Liver (tissue), 9 donors: Measurements from ENCODE around the gene CIZ1. TPM values are rescaled to one million over a fixed set of nuclear protein-coding genes. Genes with fewer than 3 reads are reported as not detected.

Source experiments
- DNase-seq: peaks from one replicate; pipeline ENCODE4 v3.0.0-alpha.2; 2017; ENCODE audit warnings: low spot score
- H3K27ac ChIP-seq, 2 donors: one replicate each; pipeline ENCODE4 v1.7.0; 2013; ENCODE audit warnings: inconsistent platforms in 2 of 2, low read length in 2 of 2, control low read depth in 1 of 2, low read depth in 1 of 2, mild to moderate bottlenecking in 1 of 2
- H3K27me3 ChIP-seq, 4 donors: one replicate each; pipeline versions ENCODE4 v1.6.1 to v1.7.0; 2013; ENCODE audit warnings: low read length in 3 of 4, inconsistent platforms in 1 of 4, mild to moderate bottlenecking in 1 of 4, moderate library complexity in 1 of 4; ENCODE audit not compliant: control insufficient read depth in 4 of 4, insufficient read depth in 4 of 4
- H3K36me3 ChIP-seq, 4 donors: one replicate each; pipeline versions ENCODE4 v1.6.1 to v1.7.0; 2013; ENCODE audit warnings: low read length in 3 of 4, mild to moderate bottlenecking in 3 of 4, low read depth in 1 of 4, moderate library complexity in 1 of 4; ENCODE audit not compliant: control insufficient read depth in 4 of 4, insufficient read depth in 3 of 4
- H3K4me1 ChIP-seq, 4 donors: one replicate each; pipeline versions ENCODE4 v1.6.1 to v1.7.0; 2013; ENCODE audit warnings: low read length in 3 of 4, mild to moderate bottlenecking in 3 of 4, moderate library complexity in 1 of 4; ENCODE audit not compliant: control insufficient read depth in 4 of 4, insufficient read depth in 4 of 4
- H3K4me3 ChIP-seq, 3 donors: one replicate each; pipeline versions ENCODE4 v1.6.1 to v1.7.0; 2013; ENCODE audit warnings: low read length in 3 of 3, control low read depth in 1 of 3, low read depth in 1 of 3, mild to moderate bottlenecking in 1 of 3
- H3K9ac ChIP-seq, 2 donors: one replicate each; pipeline ENCODE4 v1.7.0; 2013; ENCODE audit warnings: low read length in 2 of 2, mild to moderate bottlenecking in 2 of 2, moderate library complexity in 2 of 2, control low read depth in 1 of 2, low read depth in 1 of 2
- H3K9me3 ChIP-seq, 4 donors: one replicate each; pipeline versions ENCODE4 v1.6.1 to v1.7.0; 2013; ENCODE audit warnings: low read length in 3 of 4; ENCODE audit not compliant: control insufficient read depth in 4 of 4
- EGR1 ChIP-seq, 2 donors: IDR thresholded peaks; 2 replicates each; pipeline ENCODE4 v1.6.1; 2016 to 2018; ENCODE audit warnings: antibody characterized with exemption in 2 of 2, low read depth in 2 of 2
- FOXA2 ChIP-seq: IDR thresholded peaks from 2 replicates; pipeline ENCODE4 v1.6.1; 2016; ENCODE audit warnings: antibody characterized with exemption
- GABPA ChIP-seq, 2 donors: IDR thresholded peaks in 1 of 2; conservative IDR thresholded peaks in 1 of 2; 2 replicates each; pipeline ENCODE4 v1.6.1; 2016; ENCODE audit warnings: antibody characterized with exemption in 2 of 2, mild to moderate bottlenecking in 1 of 2, moderate library complexity in 1 of 2
- HNF4A ChIP-seq, 2 donors: conservative IDR thresholded peaks; 2 replicates each; pipeline ENCODE4 v1.6.1; 2016; ENCODE audit warnings: antibody characterized with exemption in 2 of 2, mild to moderate bottlenecking in 2 of 2
- HNF4G ChIP-seq: IDR thresholded peaks from 2 replicates; pipeline ENCODE4 v1.6.1; 2016; ENCODE audit warnings: antibody characterized with exemption
- JUND ChIP-seq, 2 donors: IDR thresholded peaks; 2 replicates each; pipeline ENCODE4 v1.6.1; 2016; ENCODE audit warnings: antibody characterized with exemption in 2 of 2
- NR2F2 ChIP-seq: IDR thresholded peaks from 2 replicates; pipeline ENCODE4 v1.6.1; 2016; ENCODE audit warnings: antibody characterized with exemption
- RAD21 ChIP-seq, 2 donors: IDR thresholded peaks; 2 replicates each; pipeline ENCODE4 v1.6.1; 2016; ENCODE audit warnings: antibody characterized with exemption in 2 of 2, mild to moderate bottlenecking in 2 of 2
- RXRA ChIP-seq, 2 donors: IDR thresholded peaks; 2 replicates each; pipeline ENCODE4 v1.6.1; 2017 to 2018; ENCODE audit warnings: antibody characterized with exemption in 2 of 2, mild to moderate bottlenecking in 1 of 2
- SP1 ChIP-seq: IDR thresholded peaks from 2 replicates; pipeline ENCODE4 v1.6.1; 2018; ENCODE audit warnings: antibody characterized with exemption, mild to moderate bottlenecking
- TAF1 ChIP-seq: conservative IDR thresholded peaks from 2 replicates; pipeline ENCODE4 v1.6.1; 2016; ENCODE audit warnings: antibody characterized with exemption, mild to moderate bottlenecking
- YY1 ChIP-seq: IDR thresholded peaks from 2 replicates; pipeline ENCODE4 v1.6.1; 2016; ENCODE audit warnings: antibody characterized with exemption, mild to moderate bottlenecking
- WGBS: extraction: QIAGEN DNeasy Blood & Tissue Kit; methylation state at CpG from one replicate; pipeline ENCODE4 v1.1.7; 2013; 5-methylcytosine and 5-hydroxymethylcytosine counted together
- polyA plus RNA-seq, 2 donors: library from polyadenylated mRNA; stranded (reverse) in 1 of 2; unstranded in 1 of 2; fragments of 200-250 nt in 1 of 2; fragments of >200 nt in 1 of 2; fragmentation: Nextera tagmentation in 1 of 2; extraction: Ambion mirVana in 1 of 2; gene quantifications; one replicate each; pipeline versions ENCODE4 v1.2.1 to v1.2.3, GENCODE V29; 2013 to 2015
- total RNA-seq, 2 donors: library from RNA; depleted of rRNA; stranded (reverse); fragments of >200 nt; gene quantifications; one replicate each; pipeline ENCODE4 v1.2.3, GENCODE V29; 2014
- TF ChIP-seq, protein P1 (sequence below): IDR thresholded peaks from 2 replicates; pipeline ENCODE4 v1.6.1; 2016; ENCODE audit warnings: antibody characterized with exemption, mild to moderate bottlenecking
- TF ChIP-seq, protein P2 (sequence below): IDR thresholded peaks from 2 replicates; pipeline ENCODE4 v1.6.1; 2016; ENCODE audit warnings: antibody characterized with exemption
- TF ChIP-seq, protein P3 (sequence below): IDR thresholded peaks from 2 replicates; pipeline ENCODE4 v1.6.1; 2016; ENCODE audit warnings: antibody characterized with exemption
- TF ChIP-seq, protein P4 (sequence below): fragments of 150-350 bp; IDR thresholded peaks from 2 replicates; pipeline ENCODE4 v1.5.1; 2017; ENCODE audit warnings: improper control_type of control experiment, low read depth, low read length; ENCODE audit not compliant: missing input control
- TF ChIP-seq, protein P5 (sequence below): IDR thresholded peaks from 2 replicates; pipeline ENCODE4 v1.6.1; 2016; ENCODE audit warnings: antibody characterized with exemption
- donor health status: healthy.
- donor health status: healthy.
- donor health status: healthy.
- donor health status: healthy.
- donor health status: healthy.

CIZ1 gene
- total and polyA plus RNA-seq, 4 donors = 12.5 to 15.5 (median 13.7) TPM

DNA sequence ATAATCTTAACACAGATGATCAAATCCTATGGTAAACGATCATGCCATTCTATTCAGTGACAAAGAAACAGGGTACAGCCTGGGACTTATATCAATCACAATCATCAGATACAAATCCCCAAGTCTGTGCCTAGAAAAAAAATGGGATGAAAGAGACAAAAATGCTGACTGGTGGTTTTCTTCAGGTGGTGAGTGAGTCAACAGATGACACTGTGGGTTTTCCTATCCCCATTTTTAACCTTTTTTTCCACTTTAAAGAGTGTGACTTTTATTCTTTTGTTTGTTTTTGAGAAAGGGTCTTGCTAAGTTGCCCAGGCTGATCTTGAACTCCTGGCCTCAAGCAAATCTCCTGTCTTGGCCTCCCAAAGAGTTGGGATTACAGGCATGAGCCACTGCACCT lies 3.2 kb downstream of the CIZ1 start:
- no peak for DNase-seq
- H3K4me1 ChIP-seq = peaks cover 8 to 20% (median 15%) of the 10 kb centered on the region in 4 donors
- no peak overlapping the region for H3K27ac ChIP-seq
- no peak overlapping the region for H3K9ac ChIP-seq
- 87% methylated on average over 1 of the region's 1 CpG for WGBS
- H3K9me3 ChIP-seq = no peaks in the 10 kb centered on the region
- no peaks in the 10 kb centered on the region for H3K27me3 ChIP-seq
- H3K36me3 ChIP-seq = peaks cover 3 to 19% (median 5%) of the 10 kb centered on the region in 4 donors
- TF ChIP-seq, protein P1, sequence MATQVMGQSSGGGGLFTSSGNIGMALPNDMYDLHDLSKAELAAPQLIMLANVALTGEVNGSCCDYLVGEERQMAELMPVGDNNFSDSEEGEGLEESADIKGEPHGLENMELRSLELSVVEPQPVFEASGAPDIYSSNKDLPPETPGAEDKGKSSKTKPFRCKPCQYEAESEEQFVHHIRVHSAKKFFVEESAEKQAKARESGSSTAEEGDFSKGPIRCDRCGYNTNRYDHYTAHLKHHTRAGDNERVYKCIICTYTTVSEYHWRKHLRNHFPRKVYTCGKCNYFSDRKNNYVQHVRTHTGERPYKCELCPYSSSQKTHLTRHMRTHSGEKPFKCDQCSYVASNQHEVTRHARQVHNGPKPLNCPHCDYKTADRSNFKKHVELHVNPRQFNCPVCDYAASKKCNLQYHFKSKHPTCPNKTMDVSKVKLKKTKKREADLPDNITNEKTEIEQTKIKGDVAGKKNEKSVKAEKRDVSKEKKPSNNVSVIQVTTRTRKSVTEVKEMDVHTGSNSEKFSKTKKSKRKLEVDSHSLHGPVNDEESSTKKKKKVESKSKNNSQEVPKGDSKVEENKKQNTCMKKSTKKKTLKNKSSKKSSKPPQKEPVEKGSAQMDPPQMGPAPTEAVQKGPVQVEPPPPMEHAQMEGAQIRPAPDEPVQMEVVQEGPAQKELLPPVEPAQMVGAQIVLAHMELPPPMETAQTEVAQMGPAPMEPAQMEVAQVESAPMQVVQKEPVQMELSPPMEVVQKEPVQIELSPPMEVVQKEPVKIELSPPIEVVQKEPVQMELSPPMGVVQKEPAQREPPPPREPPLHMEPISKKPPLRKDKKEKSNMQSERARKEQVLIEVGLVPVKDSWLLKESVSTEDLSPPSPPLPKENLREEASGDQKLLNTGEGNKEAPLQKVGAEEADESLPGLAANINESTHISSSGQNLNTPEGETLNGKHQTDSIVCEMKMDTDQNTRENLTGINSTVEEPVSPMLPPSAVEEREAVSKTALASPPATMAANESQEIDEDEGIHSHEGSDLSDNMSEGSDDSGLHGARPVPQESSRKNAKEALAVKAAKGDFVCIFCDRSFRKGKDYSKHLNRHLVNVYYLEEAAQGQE = no peak
- TF ChIP-seq JUND (IDR thresholded peaks at IDR 0.05) (no peak), GABPA (IDR thresholded peaks at IDR 0.05 in 1 of 2, conservative IDR thresholded peaks at IDR 0.05 in 1 of 2) (no peak), EGR1 (IDR thresholded peaks at IDR 0.05; ENCODE audit: low read depth in 2 of 2) (no peak), RAD21 (IDR thresholded peaks at IDR 0.05) (no peak), TAF1 (no peak), HNF4G (no peak), FOXA2 (no peak), SP1 (no peak), YY1 (no peak), NR2F2 (no peak), HNF4A (conservative IDR thresholded peaks at IDR 0.05) (no peak)
- TF ChIP-seq, protein P2, sequence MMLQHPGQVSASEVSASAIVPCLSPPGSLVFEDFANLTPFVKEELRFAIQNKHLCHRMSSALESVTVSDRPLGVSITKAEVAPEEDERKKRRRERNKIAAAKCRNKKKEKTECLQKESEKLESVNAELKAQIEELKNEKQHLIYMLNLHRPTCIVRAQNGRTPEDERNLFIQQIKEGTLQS = no peak
- TF ChIP-seq, protein P3, sequence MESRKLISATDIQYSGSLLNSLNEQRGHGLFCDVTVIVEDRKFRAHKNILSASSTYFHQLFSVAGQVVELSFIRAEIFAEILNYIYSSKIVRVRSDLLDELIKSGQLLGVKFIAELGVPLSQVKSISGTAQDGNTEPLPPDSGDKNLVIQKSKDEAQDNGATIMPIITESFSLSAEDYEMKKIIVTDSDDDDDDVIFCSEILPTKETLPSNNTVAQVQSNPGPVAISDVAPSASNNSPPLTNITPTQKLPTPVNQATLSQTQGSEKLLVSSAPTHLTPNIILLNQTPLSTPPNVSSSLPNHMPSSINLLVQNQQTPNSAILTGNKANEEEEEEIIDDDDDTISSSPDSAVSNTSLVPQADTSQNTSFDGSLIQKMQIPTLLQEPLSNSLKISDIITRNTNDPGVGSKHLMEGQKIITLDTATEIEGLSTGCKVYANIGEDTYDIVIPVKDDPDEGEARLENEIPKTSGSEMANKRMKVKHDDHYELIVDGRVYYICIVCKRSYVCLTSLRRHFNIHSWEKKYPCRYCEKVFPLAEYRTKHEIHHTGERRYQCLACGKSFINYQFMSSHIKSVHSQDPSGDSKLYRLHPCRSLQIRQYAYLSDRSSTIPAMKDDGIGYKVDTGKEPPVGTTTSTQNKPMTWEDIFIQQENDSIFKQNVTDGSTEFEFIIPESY = no peak
- H3K4me3 ChIP-seq = no peak overlapping the region

DNA sequence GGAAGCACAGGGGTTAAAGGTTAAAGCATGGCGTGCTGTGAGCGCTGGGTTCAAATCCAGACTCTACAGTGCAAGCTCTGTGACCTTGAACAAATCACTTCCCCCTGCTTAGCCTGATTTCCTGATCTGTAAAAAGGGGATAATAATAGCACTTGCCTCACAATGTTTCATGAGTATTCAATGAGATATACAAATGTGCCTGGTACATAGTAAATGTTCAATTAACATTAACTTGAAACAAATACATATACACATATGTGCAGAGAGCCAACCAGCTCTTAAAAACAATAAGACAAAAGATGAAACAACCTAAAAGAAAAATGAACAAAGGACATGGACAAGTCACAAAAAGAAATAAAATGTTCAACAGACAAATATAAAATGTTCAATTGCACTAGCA lies 4.0 kb downstream of the CIZ1 start:
- Histone ChIP-seq H3K27ac (no peak overlapping the region), H3K36me3 (peaks cover 3 to 25% (median 9%) of the 10 kb centered on the region in 4 donors), H3K4me1 (peaks cover 8 to 17% (median 13%) of the 10 kb centered on the region in 4 donors), H3K27me3 (no peaks in the 10 kb centered on the region), H3K4me3 (no peak overlapping the region), H3K9ac (no peak overlapping the region), H3K9me3 (no peaks in the 10 kb centered on the region)
- 93% methylated on average over 2 of the region's 2 CpGs for WGBS
- no peak for DNase-seq
- TF ChIP-seq RXRA (IDR thresholded peaks at IDR 0.05) (no peak), NR2F2 (no peak), SP1 (no peak), TAF1 (no peak), EGR1 (IDR thresholded peaks at IDR 0.05; ENCODE audit: low read depth in 2 of 2) (no peak), GABPA (IDR thresholded peaks at IDR 0.05 in 1 of 2, conservative IDR thresholded peaks at IDR 0.05 in 1 of 2) (no peak), RAD21 (IDR thresholded peaks at IDR 0.05) (no peak), JUND (IDR thresholded peaks at IDR 0.05) (no peak), YY1 (no peak), HNF4G (no peak)
- TF ChIP-seq, protein P1 = no peak
- TF ChIP-seq, protein P3 = no peak
- TF ChIP-seq, protein P2 = no peak
- TF ChIP-seq, protein P4, sequence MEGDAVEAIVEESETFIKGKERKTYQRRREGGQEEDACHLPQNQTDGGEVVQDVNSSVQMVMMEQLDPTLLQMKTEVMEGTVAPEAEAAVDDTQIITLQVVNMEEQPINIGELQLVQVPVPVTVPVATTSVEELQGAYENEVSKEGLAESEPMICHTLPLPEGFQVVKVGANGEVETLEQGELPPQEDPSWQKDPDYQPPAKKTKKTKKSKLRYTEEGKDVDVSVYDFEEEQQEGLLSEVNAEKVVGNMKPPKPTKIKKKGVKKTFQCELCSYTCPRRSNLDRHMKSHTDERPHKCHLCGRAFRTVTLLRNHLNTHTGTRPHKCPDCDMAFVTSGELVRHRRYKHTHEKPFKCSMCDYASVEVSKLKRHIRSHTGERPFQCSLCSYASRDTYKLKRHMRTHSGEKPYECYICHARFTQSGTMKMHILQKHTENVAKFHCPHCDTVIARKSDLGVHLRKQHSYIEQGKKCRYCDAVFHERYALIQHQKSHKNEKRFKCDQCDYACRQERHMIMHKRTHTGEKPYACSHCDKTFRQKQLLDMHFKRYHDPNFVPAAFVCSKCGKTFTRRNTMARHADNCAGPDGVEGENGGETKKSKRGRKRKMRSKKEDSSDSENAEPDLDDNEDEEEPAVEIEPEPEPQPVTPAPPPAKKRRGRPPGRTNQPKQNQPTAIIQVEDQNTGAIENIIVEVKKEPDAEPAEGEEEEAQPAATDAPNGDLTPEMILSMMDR = no peak
- TF ChIP-seq, protein P5, sequence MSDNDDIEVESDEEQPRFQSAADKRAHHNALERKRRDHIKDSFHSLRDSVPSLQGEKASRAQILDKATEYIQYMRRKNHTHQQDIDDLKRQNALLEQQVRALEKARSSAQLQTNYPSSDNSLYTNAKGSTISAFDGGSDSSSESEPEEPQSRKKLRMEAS = no peak
